NB4 (cell line): ENCODE data around the gene WDR70.

Experiments
- CTCF ChIP-seq: IDR thresholded peaks from one replicate; pipeline ENCODE4 v1.5.1; 2012; ENCODE audit warnings: low read depth, low read length
- POLR2A ChIP-seq: IDR thresholded peaks from 2 replicates; pipeline ENCODE4 v1.6.1; 2011; ENCODE audit warnings: mild to moderate bottlenecking; ENCODE audit not compliant: insufficient read length; ENCODE audit errors: extremely low read depth

DNA sequence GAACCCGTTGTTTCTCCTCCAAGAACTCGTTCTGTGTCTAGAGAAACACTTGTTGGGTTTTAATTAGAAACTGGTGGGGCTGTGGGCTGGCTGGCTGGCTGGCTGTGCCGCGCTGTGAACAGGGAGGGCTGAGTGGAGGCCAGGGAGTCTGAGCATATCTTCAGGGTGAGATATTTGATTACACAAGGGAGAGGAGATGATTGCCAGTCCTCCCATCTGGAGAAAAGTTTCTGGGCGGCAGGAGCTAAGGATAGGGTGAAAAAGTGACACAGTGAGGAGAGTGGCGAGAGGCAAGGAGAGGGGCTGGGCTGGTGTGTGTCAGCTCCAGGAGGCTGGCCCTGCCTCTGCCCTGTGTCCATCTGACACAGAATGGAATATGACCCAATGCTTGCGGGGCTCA, 397.7 kb downstream of the WDR70 start:
- TF ChIP-seq CTCF = no peak
- TF ChIP-seq POLR2A = no peak
